GM18870 (cell line): ENCODE data around the gene DUSP15.
A peak's percentile ranks its signal among the peaks of the same experiment; 100 is the strongest.

ENCODE experiments used
- ATAC-seq: cut with Tn5 transposase; IDR thresholded peaks from one replicate; pipeline ENCODE4 v1.9.1; 2021; ENCODE audit warnings: moderate library complexity; ENCODE audit not compliant: unreplicated experiment

Gene DUSP15

DNA sequence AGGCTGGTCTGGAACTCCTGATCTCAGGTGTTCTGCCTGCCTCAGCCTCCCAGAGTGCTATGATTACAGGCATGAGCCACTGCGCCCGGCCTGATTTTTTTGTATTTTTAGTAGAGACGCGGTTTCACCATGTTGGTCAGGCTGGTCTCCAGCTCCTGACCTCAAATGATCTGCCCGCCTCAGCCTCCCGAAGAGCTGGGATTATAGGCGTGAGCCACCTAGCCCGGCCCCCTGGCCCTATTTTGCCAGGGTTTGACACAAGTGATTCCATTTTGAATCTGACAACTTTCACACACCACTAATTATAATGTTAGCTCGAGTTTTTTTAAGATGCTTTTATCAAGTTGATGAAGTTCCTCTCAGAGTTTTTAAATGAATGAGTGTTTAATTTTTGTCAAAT lies 25.7 kb upstream of the DUSP15 start:
- no peak for ATAC-seq

DNA sequence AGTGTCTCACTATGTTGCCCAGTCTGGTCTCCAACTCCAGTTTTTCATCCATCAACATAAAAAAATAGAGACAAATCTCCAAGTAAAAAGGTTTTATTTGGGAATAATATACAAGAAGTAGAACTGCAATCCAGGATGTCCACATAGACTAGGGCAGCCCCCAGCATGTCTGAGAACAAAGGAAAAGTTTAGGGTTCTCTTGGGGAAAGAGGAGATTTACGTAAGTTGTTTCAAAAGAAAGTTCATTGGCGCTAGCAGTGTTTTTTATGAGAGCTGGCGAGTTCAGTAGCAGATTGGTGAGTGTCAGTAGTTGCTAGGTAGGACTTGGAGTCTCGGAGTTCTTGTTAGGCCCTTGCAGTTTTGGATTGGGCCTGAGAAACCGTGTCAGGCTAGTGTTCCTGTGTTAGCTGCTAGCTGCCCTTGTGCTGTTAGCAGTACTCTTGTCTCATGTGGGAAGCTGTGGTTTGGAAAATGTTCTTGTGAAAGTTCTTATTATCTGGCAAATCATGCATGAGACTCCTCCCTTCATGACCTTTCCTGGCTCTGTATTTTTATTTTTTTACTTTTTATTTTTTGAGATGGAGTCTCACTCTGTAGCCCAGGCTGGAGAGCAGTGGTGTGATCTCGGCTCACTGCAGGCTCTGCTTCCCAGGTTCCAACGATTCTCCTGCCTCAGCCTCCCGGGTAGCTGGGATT lies 24.8 kb upstream of the DUSP15 start:
- peak; percentile 96 for ATAC-seq

GRCh38 chr20:31890646-31891045 lies 20.3 kb upstream of the DUSP15 start:
- ATAC-seq = no peak

GRCh38 chr20:31883829-31884228 lies 13.5 kb upstream of the DUSP15 start:
- no peak for ATAC-seq

DNA sequence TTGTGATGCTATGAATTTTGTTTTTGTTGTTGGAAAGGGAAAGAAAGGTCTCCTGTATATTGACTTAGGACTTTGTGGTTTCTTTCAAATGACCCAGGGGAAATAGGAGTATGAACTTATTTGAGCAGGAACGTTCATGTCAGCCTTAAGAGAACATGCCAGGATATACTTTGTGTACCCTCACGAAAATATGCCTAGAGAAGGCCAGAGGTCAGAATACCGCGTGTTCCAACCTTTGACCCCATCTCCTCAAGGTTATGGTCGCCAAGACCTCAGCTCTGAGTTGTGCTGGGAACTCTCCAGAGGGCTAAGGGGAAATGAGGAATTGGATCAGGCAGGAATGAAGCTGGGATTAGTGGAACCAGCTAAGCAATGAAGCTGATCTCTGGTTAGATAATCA lies 11.6 kb upstream of the DUSP15 start:
- ATAC-seq = no peak

DNA sequence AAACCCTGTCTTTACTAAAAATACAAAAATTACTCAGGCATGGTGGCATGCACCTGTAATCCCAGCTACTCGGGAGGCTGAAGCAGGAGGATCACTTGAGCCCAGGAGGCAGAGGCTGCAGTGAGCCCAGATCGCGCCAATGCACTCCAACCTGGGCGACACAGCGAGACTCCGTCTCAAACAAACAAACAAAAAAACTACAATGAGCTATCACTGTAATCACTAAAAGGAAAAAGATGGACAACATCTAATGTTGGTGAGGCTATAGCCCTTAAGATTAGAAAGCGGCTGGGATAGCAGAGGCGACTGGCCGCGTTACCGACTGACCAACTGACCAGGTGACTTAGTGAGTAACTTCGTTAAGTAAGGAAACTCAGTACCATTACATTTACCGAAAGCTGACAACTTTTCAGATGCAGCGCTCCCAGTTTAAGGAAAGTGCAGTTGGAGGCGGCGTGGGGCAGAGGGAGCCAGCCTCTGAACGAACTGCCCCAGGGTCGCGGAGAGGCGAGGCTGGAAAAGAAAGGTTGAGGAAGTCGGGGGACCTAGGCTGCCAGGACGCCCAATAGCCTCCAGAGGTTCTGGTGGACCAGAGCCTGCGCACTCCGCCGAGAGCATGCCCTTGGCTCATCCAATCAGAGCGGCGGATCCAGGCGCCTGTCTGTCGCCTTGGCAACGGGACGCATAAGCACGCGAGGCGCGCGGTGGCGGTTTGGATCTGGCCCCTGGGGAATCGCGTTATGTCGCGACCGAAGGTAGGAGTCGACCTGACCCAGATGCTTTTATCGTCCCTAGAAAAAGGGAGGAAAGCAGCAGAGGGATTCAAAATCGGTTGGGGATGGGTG lies 9.0 kb upstream of the DUSP15 start:
- ATAC-seq = no peak

DNA sequence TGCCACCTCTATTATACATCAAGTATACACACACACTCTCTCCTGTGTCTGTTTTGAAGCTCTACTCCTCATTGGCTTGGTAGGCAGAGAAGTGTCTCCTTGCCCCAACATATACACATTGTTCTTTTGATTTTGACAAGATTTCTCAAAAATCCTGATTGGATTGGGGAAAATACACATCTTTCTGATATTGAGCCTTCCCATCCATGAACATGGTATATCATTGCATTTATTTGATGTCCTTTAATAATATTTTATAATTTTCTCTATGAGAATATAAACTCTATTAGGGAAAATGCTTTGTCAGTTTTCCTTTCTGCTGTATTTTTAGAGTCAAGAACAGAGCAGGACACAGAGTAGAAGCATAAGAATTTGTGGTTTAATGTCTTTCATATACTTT lies 7.4 kb upstream of the DUSP15 start:
- ATAC-seq = no peak

DNA sequence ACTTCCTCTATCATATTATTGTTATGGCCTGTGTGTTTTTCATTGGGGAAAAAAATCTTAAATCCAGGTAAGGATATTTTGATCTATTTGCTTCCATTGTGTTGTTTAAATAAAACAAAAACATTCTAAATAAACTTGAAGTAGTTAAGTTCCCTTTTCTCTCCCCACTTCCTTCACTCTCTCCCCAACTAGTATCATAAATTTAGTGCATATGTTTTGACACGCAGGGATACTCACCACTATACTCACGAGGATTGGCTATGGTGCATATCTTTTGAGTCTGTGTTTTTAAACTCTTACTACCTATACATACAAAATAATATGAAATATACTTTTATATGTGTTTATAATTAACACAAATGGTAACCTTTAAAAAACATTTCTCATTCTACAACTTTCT lies 5.3 kb upstream of the DUSP15 start:
- ATAC-seq = no peak

- no peak for ATAC-seq
These were observed 2.1 kb upstream of the DUSP15 start for GRCh38 chr20:31872406-31872805.

- no peak for ATAC-seq
These were observed 1.3 kb upstream of the DUSP15 start for GRCh38 chr20:31871618-31871954.

DNA sequence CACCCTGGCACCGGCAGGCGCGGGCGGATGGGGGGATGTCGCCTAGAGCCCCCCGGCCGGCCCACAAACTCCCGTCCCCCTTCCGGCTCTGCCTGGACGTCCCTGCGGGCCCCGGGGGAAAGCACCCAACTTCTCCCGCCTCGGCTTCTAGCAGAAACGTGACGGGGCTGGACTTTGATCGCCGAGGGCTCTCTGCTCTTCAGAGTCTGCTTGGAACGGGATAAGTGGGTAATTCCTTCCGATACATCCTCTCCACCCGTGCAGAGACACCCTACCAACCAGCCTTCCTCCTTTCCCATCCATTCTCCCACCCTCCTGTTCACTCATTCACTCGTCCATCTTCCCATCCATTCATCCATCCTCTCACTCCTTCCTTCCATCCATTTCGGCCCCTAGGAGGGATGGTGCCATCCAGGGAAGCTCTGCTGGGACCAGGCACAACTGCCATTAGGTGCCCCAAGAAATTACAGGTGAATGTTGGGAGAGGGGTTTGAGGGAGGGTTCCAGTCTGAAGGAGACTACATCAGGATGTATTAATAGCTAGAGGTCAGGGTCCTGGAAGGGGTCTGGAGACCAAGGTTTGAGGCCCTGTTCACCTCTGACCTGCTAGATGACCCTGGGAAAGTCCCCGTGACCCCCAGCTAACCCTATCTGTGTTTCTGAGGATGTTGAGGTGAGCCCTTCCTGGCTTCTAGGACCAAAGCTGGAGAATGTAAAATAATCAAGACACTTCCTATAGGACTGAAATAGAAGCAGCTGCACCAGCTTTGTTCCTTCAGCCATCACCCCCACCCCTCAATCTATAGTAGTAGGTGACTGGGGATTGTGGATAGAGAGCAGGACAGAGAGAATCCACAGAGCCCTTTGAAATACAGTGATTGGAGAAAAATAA lies 645 bp upstream of the DUSP15 start:
- ATAC-seq = no peak

DNA sequence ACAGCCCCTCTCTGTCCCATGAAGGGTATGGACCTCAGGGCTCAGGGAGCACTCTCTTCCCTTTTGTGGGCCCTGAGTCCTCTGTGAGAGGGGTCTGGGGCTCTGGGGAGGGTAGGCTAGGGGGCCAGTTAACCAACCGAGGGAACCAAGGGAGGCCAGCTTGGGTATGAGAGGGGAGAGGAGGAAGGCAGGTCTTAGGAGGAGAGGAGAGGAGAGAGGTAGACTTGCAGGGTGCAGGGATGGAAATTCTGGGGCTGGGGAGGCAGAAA lies 720 bp downstream of the DUSP15 start:
- ATAC-seq = no peak

DNA sequence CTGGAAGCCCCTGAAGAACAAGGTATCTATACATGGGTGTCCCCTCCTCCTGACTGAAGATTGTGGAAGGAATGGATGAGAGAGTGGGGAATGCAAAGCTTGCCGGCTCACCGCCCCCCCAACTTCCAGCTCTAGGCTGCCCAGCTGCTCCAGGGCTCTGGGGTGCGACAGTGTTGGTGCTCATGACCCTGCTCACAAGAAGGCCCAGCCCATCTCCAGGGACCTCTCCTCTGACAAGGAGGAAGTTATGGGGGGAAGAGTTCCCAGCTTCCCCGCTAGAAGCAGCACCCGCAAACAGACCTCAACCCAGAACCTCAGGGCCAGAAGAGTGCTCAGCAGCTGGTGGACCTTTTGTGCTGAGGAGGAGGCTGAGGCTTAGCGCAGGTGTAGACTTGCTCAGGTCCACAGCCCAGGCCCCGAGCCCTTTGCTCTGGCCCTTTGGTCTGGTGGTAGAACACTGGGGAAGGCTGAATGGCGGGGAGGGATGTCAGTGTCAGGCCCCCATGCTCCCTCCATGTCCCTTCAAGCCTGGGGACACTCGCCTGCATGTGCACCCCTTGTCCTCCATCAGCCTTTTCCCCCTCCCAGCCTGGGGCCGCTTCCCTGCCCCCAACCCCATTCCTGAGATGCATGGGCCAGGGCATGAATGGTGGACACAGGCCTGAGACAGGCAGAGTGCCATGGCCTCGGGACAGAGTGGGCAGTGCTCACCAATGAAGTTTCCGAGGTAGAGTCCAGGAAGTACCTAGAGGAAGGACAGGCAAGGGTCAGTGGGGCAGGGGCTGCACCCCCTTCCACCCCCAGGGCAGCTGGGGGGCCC lies 1.3 kb downstream of the DUSP15 start:
- ATAC-seq = no peak

DNA sequence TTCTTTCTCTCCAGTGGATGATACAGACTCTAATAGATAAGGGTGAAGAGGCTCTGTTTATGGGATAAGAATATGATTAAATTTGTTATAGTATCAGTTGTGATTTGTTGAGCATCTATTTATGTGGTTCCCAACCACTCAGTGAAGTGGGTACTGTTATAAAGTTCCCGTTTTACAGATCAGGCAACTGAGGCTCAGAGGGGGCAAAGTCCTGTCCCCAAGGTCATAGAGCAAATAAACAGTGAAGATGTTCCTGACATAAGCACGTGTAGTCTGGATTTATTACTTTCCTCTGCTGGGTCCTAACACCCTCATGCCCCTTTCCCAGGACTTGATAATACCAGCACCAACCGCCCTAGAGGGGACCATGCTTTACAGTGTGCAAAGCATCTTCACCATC lies 4.1 kb downstream of the DUSP15 start:
- no peak for ATAC-seq

DNA sequence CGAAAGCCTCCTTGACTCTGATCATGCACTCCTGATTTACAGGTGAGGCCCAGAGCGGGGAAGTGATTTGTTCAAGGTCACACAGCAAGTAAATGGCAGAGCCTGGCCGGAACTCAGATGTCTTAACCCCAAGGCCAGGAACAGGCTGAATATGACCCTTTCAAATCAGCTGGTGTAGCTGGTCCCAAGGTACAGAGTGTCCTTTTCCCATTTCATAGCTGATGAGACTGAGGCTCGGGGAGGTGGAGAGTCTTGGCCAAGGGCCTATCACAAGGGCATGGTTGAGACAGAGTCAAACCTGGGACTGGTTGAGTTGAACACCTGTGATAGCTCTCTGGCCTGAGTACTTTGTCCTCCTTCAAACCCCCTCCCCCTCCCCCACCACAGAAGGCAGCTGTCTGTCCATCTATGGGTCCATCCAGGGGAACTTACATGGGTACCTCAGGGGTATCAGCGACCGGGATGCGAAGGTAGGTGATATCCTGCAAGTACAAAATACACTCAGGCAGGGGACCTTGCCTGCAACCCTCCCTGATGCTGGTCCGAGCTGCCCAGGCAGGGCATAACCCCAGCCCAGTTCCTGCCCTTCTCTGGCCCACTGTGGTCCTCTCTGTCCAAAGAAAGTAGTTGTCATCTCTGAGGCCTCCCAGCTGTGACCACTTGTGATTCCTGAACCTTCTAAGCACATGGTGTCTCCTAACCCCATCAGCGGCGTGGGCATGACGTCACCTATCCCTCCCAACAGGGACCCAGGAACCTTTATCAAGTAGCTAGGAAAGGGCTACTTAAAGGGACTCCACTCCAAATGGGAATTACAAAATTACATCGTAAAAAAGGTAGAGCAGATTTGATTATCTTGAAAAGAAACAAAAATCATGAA lies 5.6 kb downstream of the DUSP15 start:
- no peak for ATAC-seq

- no peak for ATAC-seq
These were observed 6.8 kb downstream of the DUSP15 start for GRCh38 chr20:31863296-31864085.

DNA sequence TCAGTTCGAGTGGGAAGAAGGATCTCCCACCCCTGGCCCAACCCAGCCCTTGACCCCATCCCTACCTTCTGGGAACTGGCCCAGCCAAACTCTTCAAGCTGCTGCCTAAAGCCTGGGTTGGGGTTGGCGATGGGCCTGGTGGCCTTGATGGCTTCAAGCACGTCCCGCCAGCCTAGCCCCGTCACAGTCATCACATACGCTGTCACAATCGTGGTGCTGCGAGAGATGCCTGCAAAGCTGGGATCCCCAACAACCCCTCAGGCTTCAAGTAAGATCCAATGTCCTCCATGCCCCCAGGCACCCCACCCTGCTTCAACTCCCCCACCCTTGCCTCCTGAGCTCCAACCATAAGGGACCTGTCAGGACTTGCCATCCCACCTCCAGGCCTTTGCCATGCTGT lies 7.8 kb downstream of the DUSP15 start:
- ATAC-seq = no peak

- no peak for ATAC-seq
These were observed 8.2 kb downstream of the DUSP15 start for GRCh38 chr20:31862157-31862470.

DNA sequence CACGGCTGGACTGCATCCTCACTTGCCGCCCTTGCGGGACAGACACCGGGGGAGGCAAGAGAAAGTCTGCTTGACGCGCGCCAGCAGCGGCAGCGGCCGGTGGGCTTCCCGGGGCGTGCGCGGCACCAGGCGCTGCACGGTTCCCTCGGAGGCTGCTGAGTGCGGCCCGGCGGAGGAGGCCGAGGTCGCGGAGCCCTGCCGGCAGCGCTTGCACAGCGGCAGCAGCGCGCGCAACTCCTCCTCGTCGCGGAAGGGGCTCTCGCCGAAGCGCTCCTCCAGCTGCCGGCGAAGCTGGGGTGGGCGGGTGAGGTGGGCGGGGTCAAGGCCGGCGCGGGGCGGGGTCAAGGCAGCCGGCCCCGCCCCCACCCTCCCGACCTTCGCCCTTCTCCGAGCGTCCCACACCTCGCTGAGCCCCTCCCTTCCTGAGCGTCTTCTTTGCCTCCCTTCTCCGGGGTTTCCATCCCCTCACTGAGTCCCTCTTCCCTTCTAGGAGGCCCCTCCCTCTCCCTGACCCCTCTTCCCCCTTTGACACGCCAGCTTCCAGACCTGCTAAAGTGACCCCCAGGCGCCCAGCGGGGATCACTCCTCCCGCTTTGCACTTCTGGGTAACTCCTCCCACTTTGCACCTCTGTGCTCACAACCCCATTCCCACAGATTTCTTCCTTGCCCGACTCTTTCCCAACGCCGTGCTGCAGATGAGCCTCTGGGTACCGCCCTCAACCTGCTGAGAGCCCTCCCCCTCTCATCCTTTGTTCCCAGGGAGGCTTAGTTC lies 8.8 kb downstream of the DUSP15 start:
- ATAC-seq = no peak
